Activated CD4-positive, CD25-positive, alpha-beta regulatory T cell (primary cell): ENCODE results near the gene BIVM.

Experiments used
- DNase-seq, 4 experiments: peaks; one replicate each; lab custom pipeline; 2025; lab: John Stamatoyannopoulos, UW

The BIVM gene

DNA sequence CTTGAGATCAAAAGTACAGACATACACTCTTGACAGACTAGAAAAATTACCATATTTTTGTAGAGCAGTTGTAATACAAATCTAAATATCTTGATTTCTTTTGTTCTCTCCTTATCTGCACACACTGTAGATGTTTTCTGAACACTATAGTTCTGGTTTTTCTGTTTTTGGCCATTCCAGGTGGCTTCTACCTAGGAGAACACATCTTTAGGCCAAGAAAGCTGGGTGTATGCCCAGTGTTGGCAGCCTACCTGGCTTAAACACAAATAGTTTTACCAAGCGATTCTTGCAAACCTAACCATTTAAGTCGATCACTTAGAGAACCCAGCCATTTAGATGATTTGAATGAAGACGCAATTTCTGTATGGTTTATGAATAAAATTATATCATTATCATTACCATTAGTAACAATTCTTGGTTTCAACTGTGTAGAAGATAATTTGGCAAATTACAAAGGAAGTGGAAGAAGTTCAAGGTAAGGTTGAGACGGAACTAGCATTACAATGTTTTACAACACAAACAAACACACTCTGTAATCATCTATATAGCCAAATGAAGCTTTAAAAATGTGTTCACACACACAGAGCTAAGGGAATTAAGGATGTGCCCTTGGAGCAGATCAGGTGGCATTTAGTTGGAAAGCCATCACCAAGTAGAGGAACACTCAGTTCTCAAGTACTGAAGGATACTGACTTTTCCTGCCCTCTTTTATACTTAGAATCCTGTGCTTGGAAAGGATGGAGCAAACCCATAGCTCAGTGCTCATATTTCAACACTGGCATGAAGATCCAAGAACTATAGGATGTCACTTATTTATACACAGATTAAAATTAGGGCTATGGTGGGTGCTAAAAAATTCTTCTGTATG is 83.1 kb downstream of the BIVM start:
- DNase-seq, result no peak
